K562 (cell line): ENCODE measurements around the gene WDR54.

Experiments used
- EZH2 ChIP-seq: IDR thresholded peaks from 2 replicates; pipeline ENCODE4 v1.6.1; 2012; ENCODE audit warnings: low read depth, mild to moderate bottlenecking, inconsistent platforms, low read length, borderline replicate concordance
- RCOR1 ChIP-seq, 2 experiments: IDR thresholded peaks; 2 replicates each; pipeline ENCODE4 v1.6.1; 2012; ENCODE audit warnings: low read depth in 2 of 2, low read length in 2 of 2, borderline replicate concordance in 1 of 2, improper control_type of control experiment in 1 of 2
- SIRT6 ChIP-seq: IDR thresholded peaks from one replicate; pipeline ENCODE4 v1.6.1; 2012; ENCODE audit warnings: low read depth, mild to moderate bottlenecking, control low read depth, inconsistent platforms, low read length, moderate library complexity

DNA sequence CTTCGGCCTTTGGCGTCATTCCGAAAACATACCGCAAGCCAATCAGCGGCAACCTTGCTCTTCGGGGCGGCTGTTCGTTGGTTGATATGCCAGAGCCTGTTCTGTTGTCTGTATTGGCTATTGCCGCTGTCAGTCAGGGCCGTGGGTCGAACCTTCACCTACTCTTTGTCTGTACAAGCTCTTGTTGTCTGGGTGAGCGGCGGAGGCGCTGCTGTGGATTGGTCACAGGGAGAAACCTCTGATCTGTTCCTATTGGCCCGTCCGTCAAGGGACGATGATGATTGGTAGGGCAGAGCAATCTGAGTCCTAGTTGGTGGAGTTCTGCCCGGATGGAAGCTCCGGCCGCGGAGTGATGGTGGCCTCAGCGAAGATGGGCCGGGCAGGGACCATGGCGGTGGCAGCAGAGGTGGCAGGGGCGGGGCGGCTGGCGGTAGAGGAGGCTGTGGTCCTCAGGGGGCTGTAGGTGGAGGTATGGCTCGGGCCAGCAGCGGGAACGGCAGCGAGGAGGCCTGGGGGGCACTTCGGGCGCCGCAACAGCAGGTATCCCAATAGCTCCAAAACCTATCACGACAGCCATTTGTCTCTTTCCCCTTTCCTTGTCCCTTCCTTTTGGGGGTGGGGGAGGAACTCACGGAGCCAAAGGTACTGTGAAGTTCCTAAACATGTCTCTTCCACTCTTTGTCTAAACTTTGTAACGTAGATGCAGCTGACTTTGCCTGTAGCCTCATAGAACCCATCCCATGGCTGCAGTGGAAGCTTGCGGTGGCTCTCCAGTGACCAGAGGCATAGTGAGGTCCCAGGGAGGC lies 36.8 kb downstream of the WDR54 start, which contains the start of gene WBP1:
- TF ChIP-seq EZH2 (no peak), RCOR1 (IDR thresholded peaks at IDR 0.05; ENCODE audit: borderline replicate concordance in 1 of 2, low read depth in 2 of 2, low read length in 2 of 2) (peak in 1 of 2 experiments; percentile 38; a peak in 1 of 4 replicates), SIRT6 (no peak)
